ENCODE results near the gene TSC22D2.

The TSC22D2 gene

DNA sequence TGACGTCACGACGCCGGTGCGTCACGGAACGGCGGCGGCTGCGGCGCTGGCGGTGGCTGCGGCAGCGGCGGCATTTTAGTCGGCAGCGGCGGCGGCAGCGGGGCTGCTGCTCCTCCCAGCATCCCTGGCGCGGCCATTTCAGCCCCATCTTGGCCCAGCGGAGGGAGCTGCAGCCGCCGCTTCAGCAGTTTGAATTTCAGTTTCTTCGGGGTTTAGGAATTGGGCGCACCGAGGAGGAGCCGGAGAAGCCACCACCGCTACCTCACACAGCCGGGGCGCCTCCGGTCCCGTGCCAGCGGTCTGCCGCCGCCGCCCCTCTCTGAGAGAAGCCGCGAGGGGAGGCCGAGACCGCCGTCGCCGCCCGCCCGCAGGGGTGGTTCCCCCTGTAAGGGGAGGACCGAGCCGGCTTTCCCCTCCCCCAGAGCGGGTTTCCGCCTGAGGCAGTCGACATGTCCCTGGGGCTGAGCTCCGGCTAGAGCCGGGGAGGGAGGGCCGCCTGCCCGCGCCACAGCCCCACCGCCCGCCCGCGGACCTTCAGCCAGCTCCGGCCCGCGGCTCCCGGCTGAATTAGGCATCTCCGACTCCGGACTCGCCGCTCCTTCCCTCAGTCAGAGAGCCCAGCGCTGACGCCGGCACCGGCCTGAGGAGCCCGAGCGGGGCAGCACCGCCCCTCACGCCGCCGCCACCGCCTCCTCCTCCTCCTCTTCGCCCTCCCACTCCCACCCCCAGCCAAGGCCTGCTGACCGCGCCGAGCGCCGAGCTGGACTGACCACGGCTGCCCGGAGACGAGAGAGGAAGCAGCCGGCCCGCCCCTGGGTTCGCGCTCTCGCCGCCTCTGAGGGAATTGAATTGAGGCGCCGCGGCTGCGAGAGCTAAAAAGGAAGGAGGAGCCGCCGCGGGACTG, at the start of gene TSC22D2:
Gene TSC22D2, plus strand, starts transcription at position 78 of the 904 bp plus-strand sequence. CDS start 1,053 bp downstream, outside the sequence.
- DNase-seq: peak; percentile 91

DNA sequence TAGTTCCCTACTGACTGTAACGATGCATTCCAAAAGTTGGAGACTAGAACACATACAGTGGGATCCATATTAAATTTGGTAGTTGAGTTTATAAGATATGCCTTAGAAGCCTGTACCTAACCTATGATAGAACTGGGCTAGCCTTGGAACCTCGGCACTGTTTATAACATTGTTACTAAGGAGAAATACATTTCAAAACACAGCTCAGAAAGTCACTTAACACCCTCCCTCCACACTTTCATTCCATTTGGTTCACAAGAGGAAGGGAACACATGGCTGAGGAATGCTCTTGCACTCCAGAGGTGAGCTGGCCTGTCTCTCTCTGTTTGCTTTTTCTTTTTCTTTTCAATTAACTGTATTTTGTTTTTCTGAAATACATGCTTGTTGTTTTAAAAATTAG, 48.7 kb upstream of the TSC22D2 start:
- DNase-seq: no peak

DNA sequence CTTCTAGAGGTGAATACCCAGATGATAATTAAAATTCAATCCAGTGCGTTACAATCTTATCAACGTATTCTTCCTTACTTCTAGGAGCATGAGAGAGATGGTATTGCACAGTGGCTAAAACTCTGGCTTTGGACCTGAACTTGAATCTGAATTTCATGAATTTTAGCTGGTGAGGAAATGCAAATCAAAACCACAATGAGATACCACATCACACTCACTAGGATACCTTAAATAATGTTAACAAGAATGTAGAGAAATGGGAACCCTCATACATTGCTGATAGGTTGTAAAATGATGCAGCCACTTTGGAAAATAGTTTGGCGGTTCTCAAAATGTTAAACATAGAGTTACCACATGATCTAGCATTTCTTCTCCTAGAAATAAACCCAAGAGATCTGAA, 47.1 kb upstream of the TSC22D2 start:
- no peak for DNase-seq

DNA sequence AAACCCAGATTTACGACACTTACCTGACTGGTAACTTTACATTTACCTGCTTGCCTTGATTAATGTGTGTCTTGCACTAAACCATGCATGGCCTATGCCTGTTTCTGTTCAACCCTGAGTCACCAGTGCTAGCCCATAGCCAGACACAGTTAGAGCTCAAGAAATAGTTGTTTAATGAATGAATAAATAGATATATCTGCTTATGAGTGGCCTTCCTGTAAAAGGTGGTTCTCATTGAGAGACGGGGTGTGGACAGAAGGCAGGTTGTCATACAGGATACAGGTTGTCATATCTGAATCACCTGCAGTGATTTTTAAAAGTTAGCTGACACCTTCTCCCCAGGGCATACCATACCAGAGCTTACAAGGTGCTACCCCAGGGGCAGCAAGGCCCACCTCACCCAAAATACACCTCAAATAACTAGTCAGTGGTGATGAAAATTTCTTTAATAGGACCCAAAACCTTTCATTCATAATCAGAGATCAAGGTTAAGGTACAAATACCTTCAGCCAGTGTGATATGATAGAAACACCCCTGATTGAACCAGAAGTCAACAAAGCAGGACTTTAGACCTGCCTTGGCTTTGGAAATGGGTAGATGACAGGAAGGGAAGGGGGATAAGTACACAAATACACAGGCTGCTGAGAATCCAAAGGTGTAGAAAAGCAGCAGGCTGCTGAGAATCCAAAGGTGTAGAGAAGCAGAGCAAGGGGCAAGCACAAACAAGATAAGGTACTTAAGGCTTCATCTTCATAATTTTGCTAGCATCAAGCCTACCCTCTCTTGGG, 45.4 kb upstream of the TSC22D2 start:
- no peak for DNase-seq

DNA sequence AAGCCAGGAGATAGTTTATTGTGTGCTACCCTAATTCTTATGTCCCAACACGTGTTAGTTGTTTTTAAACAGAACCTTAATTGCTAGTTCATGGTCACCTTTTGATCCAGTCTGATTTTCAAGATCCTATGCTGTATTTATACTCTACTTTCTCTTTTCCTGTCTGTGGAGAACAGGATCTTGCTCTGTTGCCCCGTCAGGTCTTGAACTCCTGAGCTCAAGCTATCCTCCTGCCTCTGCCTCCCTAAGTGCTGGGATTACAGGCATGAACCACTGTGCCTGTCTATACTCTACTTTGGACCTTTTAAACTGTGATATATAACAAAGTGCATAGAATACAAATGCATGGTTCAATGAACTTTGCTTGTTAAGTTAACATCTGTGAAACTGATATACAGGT, 44.7 kb upstream of the TSC22D2 start:
- DNase-seq: no peak

DNA sequence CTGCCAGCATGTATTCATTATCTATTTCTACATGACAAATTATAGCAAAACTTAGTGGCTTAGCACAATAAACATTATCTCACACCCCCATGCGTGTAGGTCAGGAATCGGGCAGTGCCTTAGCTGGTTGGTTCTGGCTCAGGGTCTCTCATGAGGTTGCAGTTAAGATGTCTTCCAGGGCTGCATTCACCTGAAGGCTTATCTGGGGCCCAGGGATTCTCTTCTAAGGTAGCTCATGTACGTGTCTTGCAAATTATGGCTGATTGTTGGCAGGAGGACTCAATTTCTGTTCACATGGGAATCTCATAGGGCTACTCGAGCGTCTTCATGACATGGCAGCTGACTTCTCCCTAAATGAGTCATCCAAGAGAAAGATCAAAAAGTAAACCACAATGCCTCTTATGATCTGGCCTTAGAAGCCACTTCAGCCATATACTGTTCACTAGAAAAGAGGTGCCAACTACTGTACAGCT, 42.9 kb upstream of the TSC22D2 start:
- no peak for DNase-seq

DNA sequence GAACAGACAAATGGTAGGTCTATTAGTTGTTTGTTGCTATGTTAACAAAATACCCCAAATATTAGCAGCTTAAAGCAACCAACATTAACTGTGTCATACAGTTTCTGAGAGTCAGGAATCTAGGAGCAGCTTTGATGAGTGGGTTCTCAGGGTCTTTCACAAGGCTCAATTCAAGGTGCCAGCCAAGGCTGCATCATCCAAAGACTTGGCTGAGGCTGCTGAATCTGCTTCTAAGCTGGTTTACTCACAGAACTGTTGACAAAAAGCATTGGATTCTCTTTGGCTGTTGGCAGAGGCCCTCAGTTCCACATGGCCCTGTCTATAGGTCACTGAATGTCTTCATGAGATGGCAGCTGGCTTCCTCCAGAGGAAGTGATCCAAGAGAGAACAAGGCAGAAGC, 40.3 kb upstream of the TSC22D2 start:
- no peak for DNase-seq

DNA sequence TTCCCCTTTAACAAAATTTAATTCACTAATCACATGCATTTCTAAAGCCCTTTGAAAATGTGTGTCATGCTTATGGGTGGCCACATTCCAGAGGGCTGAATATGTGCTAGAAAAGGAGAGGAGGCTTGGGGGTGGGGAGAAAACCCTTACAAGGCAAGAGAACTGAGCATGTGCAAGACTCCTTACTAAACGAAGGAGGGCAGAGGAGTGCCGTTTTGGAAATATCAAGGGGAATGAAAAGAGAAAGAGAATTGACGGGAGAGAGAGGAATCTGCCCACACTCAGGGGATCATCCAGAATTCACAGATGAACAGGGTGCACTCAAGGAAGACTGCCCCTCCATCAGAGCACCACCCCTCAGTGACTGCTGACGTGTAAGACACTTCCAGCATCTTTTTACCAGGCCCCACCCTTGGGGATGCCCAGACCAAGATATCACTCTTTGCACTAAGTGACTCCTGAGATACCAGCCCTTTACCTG, 37.9 kb upstream of the TSC22D2 start:
- no peak for DNase-seq

DNA sequence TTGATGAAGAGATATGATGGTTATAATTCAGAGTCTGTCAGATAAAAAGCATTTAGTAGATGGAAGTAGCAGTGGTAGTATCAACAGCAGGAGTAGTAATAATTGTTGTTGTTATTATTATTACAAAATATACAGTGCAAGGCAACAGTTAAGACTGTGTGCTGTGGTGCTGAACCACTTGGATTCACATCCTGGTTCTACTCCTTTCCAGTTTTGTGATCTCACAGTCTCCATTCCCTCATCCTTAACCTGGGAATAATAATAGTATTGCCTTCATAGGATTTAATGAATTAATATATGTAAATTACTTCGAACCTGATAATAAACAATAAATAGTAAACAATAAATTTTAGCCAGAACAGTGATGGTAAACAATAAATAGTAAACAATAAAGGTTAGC, 37.1 kb upstream of the TSC22D2 start:
- DNase-seq: no peak

DNA sequence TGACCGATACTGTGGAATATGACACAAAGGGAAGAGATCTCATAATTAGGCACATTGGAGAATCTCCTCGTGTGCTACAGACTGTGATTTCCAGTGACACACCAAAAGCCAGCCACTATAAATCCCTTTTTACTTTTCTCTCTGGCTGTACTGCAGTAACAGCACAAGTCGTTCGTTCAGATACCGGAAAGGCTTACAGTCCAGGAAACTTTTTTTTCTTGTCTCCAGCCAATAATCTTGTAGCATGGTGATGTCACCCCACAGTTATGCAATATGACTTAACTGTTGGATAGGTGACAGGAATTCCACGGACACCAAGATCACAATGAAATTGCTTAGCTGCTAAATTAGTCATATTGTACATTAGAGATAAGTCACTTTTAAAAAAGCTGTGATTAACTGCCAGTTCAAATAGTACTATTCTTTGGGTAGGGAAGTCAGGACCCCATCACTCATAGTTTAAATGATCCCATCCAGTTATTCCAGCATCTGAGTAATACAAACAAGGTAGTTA, 36.3 kb upstream of the TSC22D2 start:
- peak; percentile 23 for DNase-seq

DNA sequence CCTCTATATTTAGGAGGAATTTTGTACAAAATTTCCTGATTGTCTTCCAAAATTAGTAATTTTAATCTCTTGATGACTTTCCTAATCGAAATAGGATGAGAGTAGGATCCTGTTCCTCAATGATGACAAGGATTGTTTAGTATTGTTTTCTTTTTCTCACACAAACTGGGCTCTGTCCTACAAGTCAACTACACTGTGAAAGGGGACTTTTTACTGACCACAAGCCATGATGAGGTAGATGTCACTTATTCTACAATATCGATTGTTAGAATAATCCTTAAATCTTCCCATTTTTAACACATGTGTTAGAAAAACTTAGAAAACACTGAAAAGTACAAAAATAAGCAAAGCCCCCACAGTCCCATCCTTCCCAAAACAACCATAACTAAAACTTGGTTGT, 35.8 kb upstream of the TSC22D2 start:
- DNase-seq: no peak

DNA sequence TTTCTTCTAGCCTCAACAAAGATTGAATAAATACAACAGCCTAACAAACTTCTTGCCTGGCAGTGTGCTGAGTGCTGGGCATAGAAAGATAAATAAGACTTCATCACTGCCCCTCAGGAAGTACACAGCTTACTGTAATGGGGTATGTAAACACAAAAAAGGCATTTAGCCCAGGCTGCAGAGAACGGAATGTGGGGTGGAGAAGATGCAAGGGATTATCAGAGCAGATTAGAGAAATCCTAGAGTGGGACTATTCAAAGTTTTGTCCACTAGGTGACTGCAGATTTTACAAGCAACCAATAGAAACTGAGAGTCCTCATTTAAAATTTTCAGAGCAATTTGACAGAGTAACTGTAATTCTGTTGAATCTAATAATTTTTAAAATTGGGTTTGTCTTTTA, 35.4 kb upstream of the TSC22D2 start:
- no peak for DNase-seq

DNA sequence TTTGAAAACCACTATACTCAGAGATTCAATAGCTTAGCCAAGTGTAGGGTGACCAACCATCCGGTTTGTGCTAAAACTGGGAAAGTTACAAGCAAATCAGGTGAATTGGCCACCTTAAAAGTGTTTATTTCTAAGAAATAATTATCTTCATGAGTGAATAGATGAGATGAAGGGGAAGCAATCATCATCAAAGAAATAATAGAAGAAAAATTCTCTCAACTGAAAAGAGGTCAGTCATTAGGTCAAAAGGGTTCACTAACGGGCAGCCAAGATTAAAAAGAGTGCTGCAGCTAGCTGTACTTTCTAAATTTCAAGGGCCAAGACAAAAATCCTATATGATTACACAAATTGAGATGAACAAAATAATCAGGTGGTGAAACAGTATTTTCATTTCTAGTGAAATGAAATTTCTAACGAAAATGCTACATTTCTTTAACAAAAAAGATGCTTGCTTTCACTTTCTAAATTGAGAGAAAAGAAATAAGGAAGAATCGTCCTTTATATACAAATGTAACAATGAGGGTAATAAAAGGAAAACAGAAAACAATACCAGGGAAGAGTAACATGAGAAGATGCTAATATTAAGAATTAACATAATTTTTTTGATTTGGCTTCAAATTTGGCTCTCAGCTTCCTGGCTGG, 34.7 kb upstream of the TSC22D2 start:
- no peak for DNase-seq

DNA sequence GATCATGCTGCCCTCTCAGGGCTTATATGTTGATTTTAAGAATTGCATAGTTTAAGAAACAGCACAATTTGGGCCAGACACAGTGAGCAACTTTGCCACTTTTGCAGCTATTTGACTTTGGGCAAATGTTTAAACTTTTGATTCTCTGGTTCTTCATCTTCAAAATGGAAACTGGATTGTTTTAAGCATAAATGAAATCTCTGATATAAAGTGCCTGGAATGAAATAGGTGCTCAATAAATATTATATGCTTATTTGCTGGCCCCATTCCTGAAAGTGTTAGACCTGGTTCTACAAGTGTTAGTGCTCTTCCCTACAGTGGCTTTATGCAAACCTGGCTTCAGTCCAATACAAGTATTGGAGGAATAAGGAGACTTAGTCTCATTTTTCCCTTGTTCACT, 33.1 kb upstream of the TSC22D2 start:
- DNase-seq: no peak

DNA sequence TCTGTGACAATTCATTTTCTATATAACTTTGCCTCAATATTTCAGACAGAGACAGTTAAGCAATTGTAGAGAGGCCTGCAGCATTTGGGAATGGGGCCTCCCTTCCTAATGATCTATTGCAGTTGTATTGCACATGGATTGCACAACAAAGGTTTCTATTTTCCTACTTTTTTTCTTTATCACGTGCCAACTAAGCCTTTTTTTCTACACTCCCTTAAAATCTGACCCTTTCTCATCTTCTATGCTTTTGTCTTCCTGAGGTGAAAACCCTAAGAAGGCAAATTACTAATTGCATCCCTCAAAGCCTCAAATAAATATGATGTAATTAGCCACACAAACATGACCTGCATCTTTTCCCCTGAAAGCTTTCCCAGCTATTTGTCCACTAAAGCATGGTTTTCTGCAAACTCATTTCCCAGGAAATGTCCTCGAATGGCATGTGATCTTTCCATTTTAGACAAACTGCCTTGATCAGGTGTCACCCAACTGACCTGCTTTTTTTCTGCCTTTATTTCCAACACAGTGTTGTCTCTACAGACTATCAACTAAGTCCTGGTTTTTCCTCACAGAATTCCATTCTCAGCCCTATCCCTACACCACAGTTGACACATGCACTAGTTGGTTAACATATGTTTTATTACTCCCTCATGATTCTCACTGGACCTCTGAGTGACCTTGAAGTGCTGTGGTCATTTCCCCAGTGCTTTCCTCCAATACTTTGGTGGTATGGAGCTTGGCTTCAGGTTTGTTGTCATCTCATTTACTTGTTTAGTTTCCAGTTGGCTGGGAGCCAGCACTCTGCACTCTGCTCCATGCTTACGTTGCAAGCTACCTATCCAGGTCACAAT, 31.9 kb upstream of the TSC22D2 start:
- DNase-seq: no peak

DNA sequence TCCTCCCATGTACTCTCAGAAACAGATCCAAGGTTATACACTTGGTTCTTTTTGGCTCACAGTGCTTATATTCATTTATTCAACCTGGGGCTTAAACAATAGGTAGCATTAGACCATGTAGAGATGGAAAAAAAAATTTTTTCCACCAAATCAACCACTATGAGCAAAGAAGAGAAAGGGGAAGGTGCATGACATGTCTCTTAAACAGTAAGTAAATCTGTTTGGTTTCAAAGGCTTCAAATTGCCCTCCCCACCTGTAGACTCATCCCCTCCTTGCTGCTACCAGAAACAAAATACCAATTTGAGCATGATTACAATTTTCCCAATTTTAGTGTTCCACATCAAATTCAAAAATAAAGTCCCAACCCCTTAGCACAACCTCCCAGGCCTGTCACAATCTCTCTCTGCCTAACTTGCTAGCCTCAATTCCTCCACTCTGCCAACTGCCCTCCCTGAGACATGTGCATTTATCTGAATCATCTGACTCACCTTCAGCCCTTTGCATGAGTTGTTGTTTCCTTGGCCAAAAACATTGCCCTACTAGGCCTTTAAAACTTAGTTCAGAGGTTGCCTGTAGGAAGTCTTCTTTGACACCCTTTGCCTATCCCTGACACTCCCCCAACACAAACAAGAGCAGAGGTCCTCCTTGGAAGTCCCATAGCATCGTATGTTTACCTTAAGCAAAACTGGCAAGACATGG, 30.3 kb upstream of the TSC22D2 start:
- no peak for DNase-seq

DNA sequence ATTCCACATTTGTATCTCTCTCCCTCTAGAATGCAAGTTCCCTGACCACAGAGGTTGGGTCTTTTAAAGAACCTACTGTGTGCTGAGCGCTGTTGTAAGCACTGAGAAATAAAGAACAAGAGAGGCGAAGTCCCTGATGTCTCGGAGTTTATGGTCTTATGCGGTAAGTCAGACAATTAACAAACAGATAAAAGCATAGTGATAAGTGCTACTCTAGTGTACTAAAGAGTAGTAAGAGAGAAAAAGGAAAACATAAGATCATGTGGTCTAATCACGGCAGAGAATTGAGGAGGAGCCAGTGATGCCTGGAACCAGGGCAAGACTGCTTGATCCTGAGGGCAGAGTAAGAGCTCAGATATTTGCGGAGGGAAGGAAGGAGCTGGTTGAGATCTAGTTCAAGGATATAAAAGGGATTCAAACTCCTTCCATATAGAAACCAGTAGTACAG, 29.8 kb upstream of the TSC22D2 start:
- DNase-seq: no peak

DNA sequence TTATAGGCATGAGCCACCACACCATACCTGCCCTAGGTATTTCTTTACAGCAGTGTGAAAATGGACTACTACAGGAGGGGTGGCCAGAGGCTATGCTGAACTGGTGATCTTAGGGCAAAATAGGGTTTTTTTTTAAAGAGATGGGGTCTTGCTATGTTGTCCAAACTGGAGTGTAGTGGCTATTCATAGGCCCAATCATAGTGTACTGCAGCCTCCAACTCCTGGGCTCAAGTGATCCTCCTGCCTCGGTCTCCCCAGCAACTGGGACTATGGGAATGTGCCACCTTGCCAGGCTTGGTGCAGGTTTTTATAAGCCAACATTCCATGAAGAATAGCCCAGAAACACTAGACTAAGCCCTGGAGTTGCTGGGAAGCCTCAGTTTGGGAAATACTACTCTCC, 28.6 kb upstream of the TSC22D2 start:
- no peak for DNase-seq

DNA sequence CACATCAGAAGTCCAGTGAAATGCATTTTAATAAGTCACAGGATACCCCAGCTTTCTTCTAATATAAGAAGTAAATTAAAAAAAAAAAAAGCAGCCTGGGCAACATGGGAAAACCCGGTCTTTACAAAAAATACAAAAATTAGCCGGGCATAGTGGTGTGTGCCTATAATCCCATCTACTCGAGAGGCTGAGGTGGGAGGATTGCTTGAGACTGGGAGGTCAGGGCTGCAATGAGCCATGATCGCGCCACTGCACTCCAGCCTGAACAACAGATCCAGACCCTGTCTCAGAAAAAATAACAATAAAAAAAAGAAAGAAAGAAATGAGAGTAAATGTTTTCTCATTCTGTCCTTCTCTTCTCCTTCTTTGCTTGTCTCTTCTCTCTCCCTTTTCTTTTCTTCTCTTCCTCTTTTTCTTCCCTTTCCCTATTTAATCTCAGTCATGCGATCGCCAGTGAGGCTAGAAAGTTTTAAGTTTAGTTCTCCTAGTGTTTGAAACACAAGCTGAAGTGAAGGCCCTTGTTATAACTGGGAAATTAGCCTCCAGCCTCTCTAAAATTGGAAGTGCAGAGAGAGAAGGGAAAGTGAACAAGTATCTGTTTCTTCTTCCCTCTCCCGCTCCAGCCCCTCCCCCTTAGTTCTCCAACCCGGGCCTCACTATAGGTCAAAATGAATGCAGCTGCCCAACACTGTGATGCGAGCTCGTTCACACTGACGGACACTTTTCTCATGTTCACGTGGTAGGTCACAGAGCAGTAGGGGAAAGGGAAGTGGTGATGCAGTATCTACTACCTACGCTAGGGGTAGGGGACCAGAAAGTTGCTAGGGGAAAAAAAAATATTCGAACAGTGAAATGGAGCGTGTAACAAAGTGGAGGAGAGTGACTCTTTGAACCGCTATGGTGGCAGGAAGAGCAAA, 23.5 kb upstream of the TSC22D2 start:
- no peak for DNase-seq
